ENCODE results near the gene CEACAM4. TPM values are rescaled to one million over a fixed set of nuclear protein-coding genes. Genes with fewer than 3 reads are reported as not detected.

Gene CEACAM4
- total and polyA plus RNA-seq, 2 of the 4 experiments (the other 2 are of a cell fraction), result not detected

DNA sequence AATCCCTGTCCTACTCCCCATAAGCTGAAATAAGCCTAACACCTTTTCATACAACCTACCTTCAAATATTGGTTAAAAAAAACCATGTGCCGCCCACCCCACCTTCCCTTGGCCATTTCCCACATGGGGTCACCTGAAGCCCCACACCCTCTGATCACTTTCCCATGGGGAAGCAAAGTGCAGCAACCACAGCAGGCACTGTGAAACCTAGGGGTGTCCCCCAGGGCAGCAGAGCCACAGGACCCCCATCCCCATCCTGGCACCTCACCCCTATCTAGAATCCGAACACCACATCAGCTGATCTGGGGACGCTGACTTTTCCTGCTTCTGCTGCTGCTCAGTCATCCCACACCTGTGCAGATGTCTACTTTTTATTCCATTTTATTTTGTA is 31.0 kb downstream of the CEACAM4 start:
- CTCF ChIA-PET, result no interaction called here
- Histone ChIP-seq H3K18ac (ENCODE audit: low read depth, low read length) (no peak overlapping the region), H4K5ac (ENCODE audit: low read depth, low read length) (no peak overlapping the region), H2BK20ac (ENCODE audit: low read depth, low read length) (no peak overlapping the region), H3K56ac (ENCODE audit: extremely low read depth, insufficient read depth, low read length) (no peak overlapping the region), H3K9ac (ENCODE audit: low read depth, low read length) (no peak overlapping the region), H3K23ac (ENCODE audit: low read depth, low read length) (no peak overlapping the region), H3K4me2 (ENCODE audit: low read depth, low read length) (no peak overlapping the region), H2BK5ac (ENCODE audit: low read depth, low read length, poor library complexity, severe bottlenecking) (no peak overlapping the region), H3K4ac (ENCODE audit: low read depth, low read length) (no peak overlapping the region), H2AK5ac (ENCODE audit: low read depth, low read length) (no peak overlapping the region), H3K79me1 (ENCODE audit: low read depth in 1 of 2, low read length in 2 of 2) (no peaks in the 10 kb centered on the region), H4K20me1 (ENCODE audit: insufficient read depth, low read length) (peaks cover 3% of the 10 kb centered on the region; the same call in 1 of the 2 replicates), H4K8ac (ENCODE audit: low read depth in 2 of 2, low read length in 2 of 2) (no peak overlapping the region), H2BK15ac (ENCODE audit: low read depth, low read length) (no peak overlapping the region), H3K4me3 (ENCODE audit: insufficient read depth, low read depth, low read length) (no peak overlapping the region), H2AK9ac (replicated peaks; ENCODE audit: low read depth, low read length, poor library complexity) (no peak overlapping the region), H3K4me1 (ENCODE audit: control insufficient read depth, insufficient read depth, low read length) (no peaks in the 10 kb centered on the region), H3K27me3 (ENCODE audit: control insufficient read depth, insufficient read depth, low read length) (no peaks in the 10 kb centered on the region), H3K9me3 (ENCODE audit: control insufficient read depth, insufficient read depth, low read length) (no peaks in the 10 kb centered on the region), H3K14ac (replicated peaks; ENCODE audit: low read depth, low read length) (no peak overlapping the region), H4K91ac (ENCODE audit: insufficient read depth, low read depth, low read length) (no peak overlapping the region), H2AFZ (replicated peaks; ENCODE audit: low read length, poor library complexity) (no peak overlapping the region), H2BK120ac (ENCODE audit: low read depth, low read length) (no peak overlapping the region), H3K36me3 (ENCODE audit: control insufficient read depth, insufficient read depth, low read length) (no peaks in the 10 kb centered on the region), H3K27ac (ENCODE audit: insufficient read depth, low read length) (no peak overlapping the region), H3K9me1 (ENCODE audit: insufficient read depth, low read length) (no peaks in the 10 kb centered on the region)
- dilution Hi-C loops (cut with HindIII; ENCODE audit: low sequenced_read_pairs, unreplicated experiment) (no loop called here), in situ Hi-C loops (cut with MboI; ENCODE audit: low sequenced_read_pairs) (no loop called here), intact Hi-C loops (cut with micrococcal nuclease) (no loop called here)
- ATAC-seq (ENCODE audit: low read depth), result no peak
- TF ChIP-seq FOS (IDR thresholded peaks at IDR 0.05; ENCODE audit: low read depth, low read length), result no peak
- TF ChIP-seq, protein P1, sequence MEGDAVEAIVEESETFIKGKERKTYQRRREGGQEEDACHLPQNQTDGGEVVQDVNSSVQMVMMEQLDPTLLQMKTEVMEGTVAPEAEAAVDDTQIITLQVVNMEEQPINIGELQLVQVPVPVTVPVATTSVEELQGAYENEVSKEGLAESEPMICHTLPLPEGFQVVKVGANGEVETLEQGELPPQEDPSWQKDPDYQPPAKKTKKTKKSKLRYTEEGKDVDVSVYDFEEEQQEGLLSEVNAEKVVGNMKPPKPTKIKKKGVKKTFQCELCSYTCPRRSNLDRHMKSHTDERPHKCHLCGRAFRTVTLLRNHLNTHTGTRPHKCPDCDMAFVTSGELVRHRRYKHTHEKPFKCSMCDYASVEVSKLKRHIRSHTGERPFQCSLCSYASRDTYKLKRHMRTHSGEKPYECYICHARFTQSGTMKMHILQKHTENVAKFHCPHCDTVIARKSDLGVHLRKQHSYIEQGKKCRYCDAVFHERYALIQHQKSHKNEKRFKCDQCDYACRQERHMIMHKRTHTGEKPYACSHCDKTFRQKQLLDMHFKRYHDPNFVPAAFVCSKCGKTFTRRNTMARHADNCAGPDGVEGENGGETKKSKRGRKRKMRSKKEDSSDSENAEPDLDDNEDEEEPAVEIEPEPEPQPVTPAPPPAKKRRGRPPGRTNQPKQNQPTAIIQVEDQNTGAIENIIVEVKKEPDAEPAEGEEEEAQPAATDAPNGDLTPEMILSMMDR (conservative IDR thresholded peaks at IDR 0.05; ENCODE audit: low read depth, low read length), result no peak
- no peak for DNase-seq
- POLR2A ChIA-PET (ENCODE audit: unreplicated experiment), result no interaction called here
- WGBS, 2 experiments (ENCODE audit: extremely low coverage in 2 of 2, insufficient read length in 1 of 2), result no CpG with 5 or more reads among the region's 3 CpGs
- no TSS peak for BruUV-seq (replicated peaks)
